GM19438 (cell line): Measurements from ENCODE around the gene SORCS2.

Experiments
- ATAC-seq: cut with Tn5 transposase; IDR thresholded peaks from one replicate; pipeline ENCODE4 v1.9.1; 2021; ENCODE audit warnings: low read depth; ENCODE audit not compliant: unreplicated experiment

Gene SORCS2

GRCh38 chr4:7477695-7478094, 285.4 kb downstream of the SORCS2 start:
- ATAC-seq, result no peak

GRCh38 chr4:7478665-7479064, 286.3 kb downstream of the SORCS2 start:
- no peak for ATAC-seq

GRCh38 chr4:7480423-7480822, 288.1 kb downstream of the SORCS2 start:
- no peak for ATAC-seq

- ATAC-seq, result no peak
These were observed 288.9 kb downstream of the SORCS2 start for GRCh38 chr4:7481227-7481626.

GRCh38 chr4:7485096-7485495, 292.8 kb downstream of the SORCS2 start:
- ATAC-seq, result no peak

- ATAC-seq, result no peak
These were observed 293.8 kb downstream of the SORCS2 start for GRCh38 chr4:7486101-7486500.

GRCh38 chr4:7487502-7487901, 295.2 kb downstream of the SORCS2 start:
- no peak for ATAC-seq

GRCh38 chr4:7487998-7488671, 295.8 kb downstream of the SORCS2 start:
- ATAC-seq, result no peak

GRCh38 chr4:7491915-7492314, 299.6 kb downstream of the SORCS2 start:
- ATAC-seq, result no peak

GRCh38 chr4:7498446-7499200, 306.3 kb downstream of the SORCS2 start:
- ATAC-seq, result no peak

- ATAC-seq, result no peak
These were observed 307.3 kb downstream of the SORCS2 start for GRCh38 chr4:7499661-7500060.

GRCh38 chr4:7500404-7500803, 308.1 kb downstream of the SORCS2 start:
- ATAC-seq, result no peak

GRCh38 chr4:7501314-7501713, 309.0 kb downstream of the SORCS2 start:
- ATAC-seq, result no peak

- ATAC-seq, result no peak
These were observed 309.5 kb downstream of the SORCS2 start for GRCh38 chr4:7501873-7502272.

- no peak for ATAC-seq
These were observed 311.4 kb downstream of the SORCS2 start for GRCh38 chr4:7503559-7504249.

- ATAC-seq, result no peak
These were observed 313.0 kb downstream of the SORCS2 start for GRCh38 chr4:7505116-7505900.

- no peak for ATAC-seq
These were observed 313.8 kb downstream of the SORCS2 start for GRCh38 chr4:7506119-7506518.

GRCh38 chr4:7506572-7506971, 314.2 kb downstream of the SORCS2 start:
- no peak for ATAC-seq

- no peak for ATAC-seq
These were observed 315.0 kb downstream of the SORCS2 start for GRCh38 chr4:7507381-7507780.

GRCh38 chr4:7510066-7510465, 317.7 kb downstream of the SORCS2 start:
- no peak for ATAC-seq

GRCh38 chr4:7510538-7510937, 318.2 kb downstream of the SORCS2 start:
- no peak for ATAC-seq
